HG03565 (cell line): ENCODE results near the gene CEACAM20.
"Not testable (repeated sequence)": the region's sequence is repeated elsewhere in the genome, so short reads cannot be mapped to it uniquely, and the experiment has no call there.

Source experiments
- ATAC-seq: cut with Tn5 transposase; IDR thresholded peaks from one replicate; pipeline ENCODE4 v1.9.1; 2021; ENCODE audit warnings: mild to moderate bottlenecking, moderate library complexity; ENCODE audit not compliant: unreplicated experiment

CEACAM20 gene

GRCh38 chr19:44498988-44499387, 30.5 kb downstream of the CEACAM20 start:
- ATAC-seq, result no peak

DNA sequence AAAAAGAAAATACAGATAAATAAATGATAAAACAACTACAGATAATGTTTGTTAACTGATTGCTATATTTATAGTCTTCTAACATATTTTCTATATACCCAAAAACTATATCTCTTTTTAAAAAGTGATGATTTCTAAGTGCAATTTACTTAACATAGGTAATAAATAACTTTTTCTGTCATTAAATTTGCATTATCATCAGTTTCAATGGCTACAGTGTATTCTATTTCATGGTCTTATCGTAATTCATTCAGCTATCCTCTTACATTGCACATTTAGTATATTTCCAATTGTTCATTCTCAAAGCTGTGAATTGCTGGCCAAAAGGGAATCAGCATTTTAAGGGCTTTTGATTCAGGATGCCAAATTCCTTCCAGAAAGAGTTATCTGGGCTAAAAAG, 32.8 kb downstream of the CEACAM20 start:
- ATAC-seq, result no peak

- ATAC-seq, result no peak
These were observed 52.7 kb downstream of the CEACAM20 start for GRCh38 chr19:44476559-44477408.

DNA sequence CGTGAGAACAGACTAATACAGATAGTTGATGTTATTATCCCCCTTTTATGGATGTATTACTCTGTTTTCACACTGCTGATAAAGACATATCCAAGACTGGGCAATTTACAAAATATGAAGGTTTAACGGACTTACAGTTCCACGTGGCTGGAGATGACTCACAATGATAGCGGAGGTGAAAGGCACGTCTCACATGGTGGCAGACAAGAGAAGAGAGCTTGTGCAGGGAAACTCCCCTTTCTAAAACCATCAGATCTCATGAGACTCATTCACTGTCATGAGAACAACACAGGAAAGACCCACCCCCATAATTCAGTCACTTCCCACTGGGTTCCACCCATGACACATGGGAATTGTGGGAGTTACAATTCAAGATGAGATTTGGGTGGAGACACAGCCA, 60.7 kb downstream of the CEACAM20 start:
- not testable (repeated sequence) for ATAC-seq

DNA sequence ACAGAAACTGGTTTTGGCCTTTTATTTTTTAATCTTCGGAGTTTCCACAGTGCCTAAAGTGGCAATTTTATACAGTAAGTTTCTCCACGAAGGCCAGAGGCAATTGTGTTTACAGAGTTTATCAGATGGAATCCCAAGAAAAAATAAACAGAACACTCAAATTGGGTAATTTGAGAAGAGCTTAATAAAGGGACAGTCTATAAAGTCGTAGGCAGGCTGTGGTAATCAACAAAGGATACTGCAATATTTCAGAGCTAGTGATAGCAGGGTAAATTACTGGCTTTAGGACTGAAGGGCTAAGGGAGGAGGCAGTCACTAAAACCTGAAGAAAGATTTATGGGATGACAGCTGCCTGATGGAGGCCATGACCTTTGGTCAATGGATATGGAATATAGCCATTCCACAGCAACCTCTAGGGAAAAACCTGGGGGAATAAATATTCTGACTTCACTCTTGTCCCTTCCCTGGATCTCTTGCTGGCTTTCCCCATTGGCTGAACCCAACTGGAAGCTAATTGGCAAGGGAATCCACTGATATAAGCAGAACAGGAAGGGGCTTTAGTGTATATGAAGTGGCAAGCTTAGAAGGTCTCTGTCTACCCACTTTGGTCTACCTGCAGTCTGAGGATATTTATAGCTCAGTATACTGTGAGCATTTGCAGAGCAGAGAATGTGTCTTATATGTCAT, 66.7 kb downstream of the CEACAM20 start:
- ATAC-seq, result not testable (repeated sequence)
